ENCODE results near the gene CXXC5.
"Not testable (repeated sequence)": the region's sequence is repeated elsewhere in the genome, so short reads cannot be mapped to it uniquely, and the experiment has no call there.

The CXXC5 gene

DNA sequence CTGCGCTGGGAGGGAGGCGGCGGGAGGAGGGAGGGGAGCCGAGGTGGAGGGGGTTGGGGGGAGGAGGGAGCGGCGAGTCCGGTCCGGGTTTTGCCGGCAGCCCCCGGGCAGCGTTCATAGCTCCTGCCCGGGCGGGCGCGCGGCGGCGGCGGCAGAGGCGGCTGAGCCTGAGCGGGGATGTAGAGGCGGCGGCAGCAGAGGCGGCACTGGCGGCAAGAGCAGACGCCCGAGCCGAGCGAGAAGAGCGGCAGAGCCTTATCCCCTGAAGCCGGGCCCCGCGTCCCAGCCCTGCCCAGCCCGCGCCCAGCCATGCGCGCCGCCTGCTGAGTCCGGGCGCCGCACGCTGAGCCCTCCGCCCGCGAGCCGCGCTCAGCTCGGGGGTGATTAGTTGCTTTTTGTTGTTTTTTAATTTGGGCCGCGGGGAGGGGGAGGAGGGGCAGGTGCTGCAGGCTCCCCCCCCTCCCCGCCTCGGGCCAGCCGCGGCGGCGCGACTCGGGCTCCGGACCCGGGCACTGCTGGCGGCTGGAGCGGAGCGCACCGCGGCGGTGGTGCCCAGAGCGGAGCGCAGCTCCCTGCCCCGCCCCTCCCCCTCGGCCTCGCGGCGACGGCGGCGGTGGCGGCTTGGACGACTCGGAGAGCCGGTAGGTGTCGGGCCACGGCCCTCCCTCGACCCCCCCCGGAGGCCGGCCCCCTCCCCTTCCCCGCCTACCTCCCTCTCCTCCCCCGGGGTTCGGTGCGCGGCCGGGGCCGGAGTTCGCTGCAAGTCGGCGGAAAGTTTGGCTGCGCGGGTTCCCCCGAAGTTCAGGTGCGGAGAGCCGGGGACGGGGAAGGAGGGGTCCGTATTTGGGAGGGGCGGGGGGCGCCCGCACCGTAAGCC is at the start of gene CXXC5:
TSS of gene CXXC5 (plus strand) at position 145 of the 877 bp plus-strand sequence. CDS start 32,175 bp downstream, outside the sequence.
- no peak for DNase-seq (ENCODE audit: low read depth)

- not testable (repeated sequence) for DNase-seq (ENCODE audit: low read depth)
Observed at GRCh38 chr5:139598601-139598965, 49.6 kb upstream of the CXXC5 start.

GRCh38 chr5:139600336-139600949 is 47.7 kb upstream of the CXXC5 start:
- DNase-seq (ENCODE audit: low read depth): no peak

GRCh38 chr5:139601429-139601828 is 46.7 kb upstream of the CXXC5 start:
- no peak for DNase-seq (ENCODE audit: low read depth)

DNA sequence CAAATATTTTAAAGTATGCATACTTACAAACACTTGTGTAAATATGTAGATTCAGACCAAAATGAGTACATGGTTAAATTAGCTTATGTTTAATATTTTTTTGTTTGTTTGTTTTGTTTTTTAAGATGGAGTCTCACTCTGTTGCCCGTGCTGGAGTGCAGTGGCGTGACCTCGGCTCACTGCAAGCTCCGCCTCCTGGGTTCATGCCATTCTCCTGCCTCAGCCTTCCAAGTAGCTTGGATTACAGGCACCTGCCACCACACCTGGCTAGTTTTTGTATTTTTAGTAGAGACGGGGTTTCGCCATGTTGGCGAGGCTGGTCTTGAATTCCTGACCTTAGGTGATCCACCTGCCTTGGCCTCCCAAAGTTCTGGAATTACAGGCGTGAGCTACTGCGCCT is 46.2 kb upstream of the CXXC5 start:
- DNase-seq (ENCODE audit: low read depth): not testable (repeated sequence)

GRCh38 chr5:139605887-139606286 is 42.3 kb upstream of the CXXC5 start:
- DNase-seq (ENCODE audit: low read depth): no peak

DNA sequence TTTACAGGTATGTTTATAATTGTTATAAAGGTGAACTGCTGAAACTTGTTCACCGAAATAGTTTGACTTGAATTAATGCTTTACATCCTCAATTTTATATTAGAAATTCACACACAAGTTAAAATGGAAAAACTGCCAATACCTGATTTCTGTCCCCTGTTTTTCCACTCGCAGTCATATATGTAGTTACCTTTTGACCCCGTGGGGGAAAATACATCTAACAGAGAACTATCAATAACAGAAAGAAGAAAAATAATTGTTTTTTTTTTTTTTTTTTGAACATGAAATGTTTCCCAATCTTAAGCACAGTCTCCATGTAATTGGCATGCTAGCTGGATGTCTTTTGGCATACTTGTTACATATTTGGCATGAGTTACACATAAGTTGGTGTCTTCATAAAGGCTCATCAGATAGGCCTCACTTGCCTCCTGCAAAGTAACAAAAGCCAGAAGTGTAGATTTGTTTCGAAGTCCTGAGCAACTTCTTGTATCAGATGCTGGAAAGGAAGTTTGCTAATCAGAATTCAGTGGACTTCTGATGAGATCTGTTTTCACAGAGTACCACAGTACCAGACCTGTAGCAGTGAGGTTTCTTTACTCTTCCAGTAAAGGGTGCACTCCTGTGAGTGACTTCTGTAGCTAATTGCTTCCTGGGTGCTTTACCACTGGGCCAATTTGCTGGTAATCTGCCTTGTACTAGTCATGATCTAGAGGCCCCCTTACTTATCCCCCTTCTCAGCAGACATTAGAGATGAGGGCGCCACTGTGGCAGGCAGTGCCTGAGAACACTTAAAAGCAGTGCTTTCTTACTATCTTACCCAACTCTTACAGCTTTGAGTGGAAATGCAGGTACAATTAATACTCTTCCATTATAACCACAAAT is 36.2 kb upstream of the CXXC5 start:
- DNase-seq (ENCODE audit: low read depth): no peak

GRCh38 chr5:139619861-139620260 is 28.3 kb upstream of the CXXC5 start:
- DNase-seq (ENCODE audit: low read depth): no peak

- DNase-seq (ENCODE audit: low read depth): not testable (repeated sequence)
Observed at GRCh38 chr5:139625398-139625797, 22.8 kb upstream of the CXXC5 start.

GRCh38 chr5:139630855-139631254 is 17.3 kb upstream of the CXXC5 start:
- DNase-seq (ENCODE audit: low read depth): no peak

DNA sequence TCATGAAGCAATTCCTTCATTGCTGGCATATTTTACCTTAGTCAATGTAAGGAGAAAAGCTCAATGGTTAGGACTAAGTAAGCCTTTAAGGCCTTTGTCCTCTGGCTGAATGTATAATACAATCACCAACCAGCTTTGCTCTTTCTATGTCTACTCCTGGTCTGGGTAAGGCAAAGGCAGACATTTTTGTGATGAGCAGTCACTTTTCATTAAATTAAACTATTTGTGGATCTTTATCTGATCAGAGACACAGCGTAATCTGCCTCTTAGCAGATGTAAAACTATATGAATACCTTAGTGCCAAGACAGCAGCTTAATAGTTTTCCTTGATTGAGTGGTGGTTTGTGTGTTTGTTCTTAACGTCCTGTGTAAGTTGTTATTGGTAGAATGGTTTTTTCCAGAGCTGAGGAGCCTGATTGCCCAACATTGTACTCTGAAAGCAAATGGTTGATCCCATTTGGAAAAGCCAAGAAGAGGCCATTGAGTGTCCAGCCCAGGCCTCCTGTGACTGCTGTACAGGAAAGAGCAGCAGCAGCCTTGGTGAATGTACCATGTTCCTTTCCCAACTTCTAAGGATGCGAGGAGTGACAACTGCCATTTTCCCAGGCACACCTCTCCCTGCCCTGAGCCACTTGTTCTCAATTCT is 16.5 kb upstream of the CXXC5 start:
- no peak for DNase-seq (ENCODE audit: low read depth)

DNA sequence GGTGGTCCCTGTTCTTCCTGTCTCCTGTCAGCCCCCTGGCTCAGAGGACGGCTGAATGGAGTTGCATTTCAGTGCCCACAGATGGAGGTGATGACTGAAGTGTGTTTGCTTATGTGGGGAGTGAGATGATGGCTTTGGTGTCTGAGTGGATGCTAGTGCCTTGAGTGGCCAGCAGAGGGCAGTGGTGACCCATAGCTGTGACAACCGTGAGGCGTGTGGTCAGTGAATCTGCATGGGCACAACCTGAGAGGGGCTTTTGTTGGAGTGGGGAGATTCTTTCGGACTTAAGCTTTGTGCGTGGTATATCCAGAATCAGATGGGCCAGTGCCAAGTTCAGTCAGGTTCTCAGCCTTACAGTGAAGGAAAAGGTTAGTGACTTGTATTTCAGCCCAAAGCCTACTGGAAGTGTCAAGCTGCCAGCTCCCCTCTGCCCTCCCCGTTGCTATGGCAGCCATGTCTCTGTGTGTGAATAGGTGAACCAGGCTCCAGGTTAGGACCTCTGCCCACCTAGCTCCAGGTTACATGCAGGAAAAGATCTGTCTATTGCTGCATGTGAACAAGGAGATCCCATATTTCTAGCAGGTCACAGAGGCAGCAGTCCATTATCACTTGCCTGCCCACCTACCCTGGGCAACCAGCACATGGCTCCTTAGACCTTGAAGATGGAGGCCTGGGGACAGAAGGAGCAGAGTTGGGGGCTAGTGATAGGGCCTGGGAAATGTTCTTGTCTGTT is 14.7 kb upstream of the CXXC5 start:
- DNase-seq (ENCODE audit: low read depth): no peak

DNA sequence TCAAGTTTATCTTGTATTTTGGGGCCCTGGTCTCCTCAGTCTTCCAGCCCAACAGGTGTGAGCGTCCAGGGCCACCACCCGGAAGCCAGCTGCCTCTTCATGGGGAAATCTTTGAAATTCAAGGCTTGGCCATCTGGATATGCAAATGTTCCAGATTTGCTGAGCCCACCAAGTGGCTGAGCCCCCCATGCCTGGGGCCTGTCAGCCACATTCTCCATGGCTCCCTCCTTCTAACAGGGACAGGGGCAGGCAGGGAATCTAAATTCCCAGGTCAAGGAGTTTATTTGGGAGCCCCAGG is 14.2 kb upstream of the CXXC5 start:
- no peak for DNase-seq (ENCODE audit: low read depth)

DNA sequence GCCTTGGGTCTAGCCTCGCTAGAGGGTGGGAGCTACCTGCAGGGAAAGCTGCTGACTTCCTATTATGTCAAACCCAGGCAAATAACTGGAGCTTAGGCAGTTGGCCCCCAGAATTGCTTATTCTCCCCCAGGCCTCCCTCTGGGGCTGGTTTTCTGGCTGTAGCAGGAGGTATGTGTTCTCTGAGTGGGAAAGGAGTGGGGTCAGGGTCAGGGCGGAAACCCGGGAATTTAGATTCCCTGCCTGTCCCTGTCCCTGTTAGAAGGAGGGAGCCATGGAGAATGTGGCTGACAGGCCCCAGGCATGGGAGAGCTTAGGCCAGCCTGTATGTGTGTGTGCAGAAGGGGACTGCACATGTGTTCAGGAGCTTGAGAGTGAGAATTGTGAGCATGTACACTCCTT is 13.6 kb upstream of the CXXC5 start:
- no peak for DNase-seq (ENCODE audit: low read depth)

GRCh38 chr5:139635191-139635590 is 13.0 kb upstream of the CXXC5 start:
- DNase-seq (ENCODE audit: low read depth): no peak

DNA sequence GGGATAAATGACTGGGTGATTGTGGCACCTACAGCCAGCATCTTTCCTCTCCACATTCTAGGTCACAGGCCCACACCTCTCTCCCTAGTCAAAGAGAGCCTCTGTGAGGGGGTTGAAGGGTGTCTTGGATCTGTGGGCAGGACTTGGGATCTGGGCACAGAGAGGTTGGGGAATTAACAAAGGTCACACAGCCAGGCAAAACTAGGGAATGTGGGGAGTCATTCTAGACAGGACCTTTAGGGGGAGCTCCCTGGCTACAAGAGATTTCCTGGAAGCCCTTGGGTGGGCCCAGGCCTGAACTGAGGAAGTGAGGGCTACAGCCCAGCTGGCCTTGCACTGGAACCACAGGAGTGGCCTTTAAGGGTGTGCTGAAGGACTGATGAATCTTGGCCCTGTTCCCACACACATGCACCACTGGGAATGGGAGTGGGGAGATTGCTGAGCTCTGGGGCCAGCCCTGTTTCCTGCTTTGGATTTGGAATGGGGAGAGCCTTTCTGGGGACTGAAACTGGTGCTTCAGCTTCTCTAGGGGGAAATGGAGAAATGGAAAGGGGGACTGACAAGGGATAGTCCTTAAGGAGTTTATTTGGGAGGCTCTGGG is 12.4 kb upstream of the CXXC5 start:
- DNase-seq (ENCODE audit: low read depth): no peak

DNA sequence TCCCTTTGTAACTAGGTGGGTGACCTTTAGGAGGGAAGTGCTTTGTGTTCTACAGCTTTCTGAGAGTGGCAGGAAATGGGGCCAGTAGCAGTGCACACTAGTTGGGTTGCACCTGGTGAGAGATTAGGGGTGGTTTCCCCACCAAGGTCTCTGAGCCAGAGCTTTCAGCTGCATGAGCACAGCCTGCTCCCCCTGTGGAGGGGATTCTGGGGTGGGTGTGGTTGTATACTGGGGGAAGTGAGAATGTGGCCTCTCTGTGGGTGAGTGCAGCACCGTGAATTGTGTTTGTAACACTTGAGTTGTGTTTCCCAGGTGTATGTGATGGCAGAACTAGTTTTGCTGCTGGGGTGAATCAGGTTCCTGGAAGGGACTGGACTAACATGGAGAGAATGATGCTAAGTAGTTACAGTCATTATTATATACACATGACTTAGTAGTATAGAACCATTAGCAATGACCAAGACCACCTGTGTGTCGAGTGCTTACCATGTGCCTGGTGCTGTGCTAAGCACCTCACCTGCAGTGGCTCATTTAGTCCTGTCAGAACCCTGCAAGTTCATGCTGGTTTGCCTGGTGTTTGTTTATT is 11.8 kb upstream of the CXXC5 start:
- DNase-seq (ENCODE audit: low read depth): no peak

DNA sequence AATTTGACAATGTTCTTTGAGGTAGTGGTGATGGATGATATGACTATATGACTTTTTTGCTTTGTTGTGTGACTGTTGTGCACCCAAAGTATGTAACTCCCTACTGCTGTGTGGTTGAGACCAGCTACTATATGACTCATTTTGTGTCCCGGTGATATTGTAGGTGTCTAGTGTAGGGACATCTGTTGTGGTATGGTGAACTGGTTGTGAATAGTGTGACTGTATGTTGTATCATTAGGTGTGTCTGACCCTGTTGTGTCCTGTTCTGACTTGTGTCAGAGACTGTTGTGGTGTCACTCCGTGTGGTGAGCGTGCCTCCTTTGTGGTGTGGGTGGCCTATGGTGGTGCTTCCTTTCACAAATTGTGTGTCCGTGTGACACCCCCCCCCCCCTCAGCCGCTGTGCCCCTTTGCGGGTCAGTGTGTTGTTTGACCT is 11.2 kb upstream of the CXXC5 start:
- no peak for DNase-seq (ENCODE audit: low read depth)

DNA sequence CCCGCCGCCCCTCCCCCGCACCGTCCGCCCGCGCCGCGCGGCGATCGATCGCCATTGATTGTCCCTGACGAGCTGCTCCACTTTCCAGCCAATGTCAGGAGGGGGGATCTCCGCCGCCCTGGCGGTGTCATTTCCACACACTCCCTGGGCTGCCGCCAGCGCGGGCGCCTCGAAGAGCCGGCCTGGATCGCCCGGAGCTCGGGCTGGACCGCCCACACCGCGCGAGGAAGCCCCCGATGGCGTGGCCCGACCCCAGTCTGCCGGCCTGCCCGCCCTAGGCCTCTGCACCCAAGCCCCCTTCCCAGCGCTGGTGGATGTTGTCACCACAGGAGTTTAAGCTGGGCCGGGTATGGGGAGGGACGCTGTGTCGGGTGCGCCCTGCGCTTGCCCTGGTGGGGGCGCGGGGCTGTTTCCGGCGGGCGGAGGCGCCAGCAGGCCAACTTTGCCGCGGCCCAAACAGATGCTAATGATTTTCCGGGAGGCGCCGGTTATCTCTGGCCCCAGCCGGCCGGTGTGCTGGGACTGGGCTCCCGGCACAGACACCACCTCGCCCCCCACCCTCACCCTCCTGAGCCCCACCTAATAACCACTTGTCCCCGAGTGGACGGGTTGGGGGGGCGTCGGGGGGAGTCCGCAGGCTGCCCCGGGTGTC is 10.6 kb upstream of the CXXC5 start:
- no peak for DNase-seq (ENCODE audit: low read depth)

- DNase-seq (ENCODE audit: low read depth): no peak
Observed at GRCh38 chr5:139638090-139638735, 9.9 kb upstream of the CXXC5 start.

All from stimulated activated CD8-positive, alpha-beta memory T cell treated with anti-CD3 and anti-CD28 coated beads, Interleukin-7, amount 100 ng/mL, for 24 hours (primary cell).